HepG2 (cell line): ENCODE data around the gene LRIG1. TPM values are rescaled to one million over a fixed set of nuclear protein-coding genes. Genes with fewer than 3 reads are reported as not detected.

Source experiments
- ATAC-seq: fragments of 200-7000 bp; cut with Tn5 transposase; 3 replicates; pipeline ENCODE4 v1.9.1; 2020; ENCODE audit warnings: mild to moderate bottlenecking, moderate library complexity
- BruUV-seq: library from RNA; stranded (reverse); fragments of 400-500 nt; replicated peaks from 2 replicates; lab custom pipeline; 2021; lab: Mats Ljungman, UMichigan
- CTCF ChIA-PET: fragments of 300-600 bp; formaldehyde crosslinking; extraction: SDS; loops from one replicate; lab custom pipeline; 2021; ENCODE audit warnings: low total read pairs, inconsistent platforms, low intra/inter-chr PET ratio; lab: Yijun Ruan, JAX
- POLR2A ChIA-PET: fragments of 350-600 bp; sonication (Branson Sonifier 250); formaldehyde crosslinking; loops from one replicate; lab custom pipeline; 2020; ENCODE audit warnings: antibody characterized with exemption, inconsistent platforms; lab: Yijun Ruan, JAX
- DNase-seq: peaks from one replicate; pipeline ENCODE4 v3.0.0-alpha.2; 2015; ENCODE audit warnings: low spot score
- FAIRE-seq: peaks from 3 replicates; lab custom pipeline; 2011; peaks lifted over from hg19 to GRCh38; lab: Jason Lieb, UNC
- H2AFZ ChIP-seq: one replicate; pipeline ENCODE4 v1.6.1; 2011; ENCODE audit warnings: low read length, inconsistent platforms
- H3K27ac ChIP-seq: fragments of 300-600 bp; 3 replicates; pipeline ENCODE4 v1.8.0; 2011; ENCODE audit warnings: mixed run types, mild to moderate bottlenecking, mixed read lengths, low read length, inconsistent platforms; ENCODE audit not compliant: insufficient read depth; ENCODE audit errors: extremely low read length
- H3K27me3 ChIP-seq, 2 experiments: fragments of 200-600 bp in 1 of 2; 2 replicates in 1 of 2; 3 replicates in 1 of 2; pipeline versions ENCODE4 v1.6.0 to v1.8.0; 2011; ENCODE audit warnings: low read length in 2 of 2, mild to moderate bottlenecking in 2 of 2, moderate library complexity in 2 of 2, inconsistent platforms in 1 of 2; ENCODE audit not compliant: insufficient read depth in 2 of 2, control insufficient read depth in 1 of 2
- H3K36me3 ChIP-seq, 2 experiments: fragments of 200-600 bp in 1 of 2; replicated peaks in 1 of 2; 2 replicates in 1 of 2; 3 replicates in 1 of 2; pipeline versions ENCODE4 v1.5.1 to v1.8.0; 2011; ENCODE audit warnings: low read length in 2 of 2, inconsistent platforms in 1 of 2; ENCODE audit not compliant: insufficient read depth in 2 of 2, control insufficient read depth in 1 of 2
- H3K4me1 ChIP-seq: 2 replicates; pipeline ENCODE4 v1.5.1; 2012; ENCODE audit warnings: low read length, inconsistent platforms; ENCODE audit not compliant: insufficient read depth
- H3K4me2 ChIP-seq: 2 replicates; pipeline ENCODE4 v1.6.0; 2011; ENCODE audit warnings: low read depth, low read length, inconsistent platforms
- H3K4me3 ChIP-seq, 3 experiments: fragments of 200-600 bp in 1 of 3; sonication (generic), shearing (Covaris generic) in 1 of 3; replicated peaks in 1 of 3; 2 replicates each; pipeline ENCODE4 v1.5.1; 2011 to 2016; ENCODE audit warnings: low read length in 3 of 3, inconsistent platforms in 2 of 3, low read depth in 2 of 3, mild to moderate bottlenecking in 2 of 3, control low read depth in 1 of 3, mixed read lengths in 1 of 3; ENCODE audit not compliant: insufficient read depth in 1 of 3
- H3K79me2 ChIP-seq: one replicate; pipeline ENCODE4 v1.6.1; 2011; ENCODE audit warnings: low read length, inconsistent platforms; ENCODE audit not compliant: insufficient read depth
- H3K9ac ChIP-seq: 2 replicates; pipeline ENCODE4 v1.6.0; 2011; ENCODE audit warnings: mild to moderate bottlenecking, low read depth, low read length, inconsistent platforms; ENCODE audit not compliant: insufficient read depth
- H3K9me3 ChIP-seq: 2 replicates; pipeline ENCODE4 v1.5.1; 2012; ENCODE audit warnings: mild to moderate bottlenecking, low read length
- H4K20me1 ChIP-seq: 2 replicates; pipeline ENCODE4 v1.6.0; 2011; ENCODE audit warnings: inconsistent platforms, mild to moderate bottlenecking, low read length, moderate library complexity; ENCODE audit not compliant: insufficient read depth
- HMGXB4 ChIP-seq, 2 experiments: sonication (generic) in 1 of 2; formaldehyde crosslinking in 1 of 2; IDR thresholded peaks; 2 replicates each; pipeline versions ENCODE4 v1.4.0 to v1.6.1; 2018 to 2020; ENCODE audit warnings: missing genetic modification reagents in 2 of 2, borderline replicate concordance in 1 of 2, low read depth in 1 of 2, mild to moderate bottlenecking in 1 of 2, missing biosample characterization in 1 of 2
- HOXA9 ChIP-seq: sonication (generic); formaldehyde crosslinking; IDR thresholded peaks from 2 replicates; pipeline ENCODE4 v1.8.1; 2022; ENCODE audit warnings: missing genetic modification reagents, mild to moderate bottlenecking, moderate library complexity, borderline replicate concordance
- SMARCE1 ChIP-seq: fragments of 450-650 bp; IDR thresholded peaks from 2 replicates; pipeline ENCODE4 v1.6.1; 2017; ENCODE audit warnings: borderline replicate concordance
- ZNF260 ChIP-seq: sonication (generic); formaldehyde crosslinking; IDR thresholded peaks from 2 replicates; pipeline ENCODE4 v1.4.0; 2020; ENCODE audit warnings: missing genetic modification reagents, low read depth, mild to moderate bottlenecking, borderline replicate concordance
- ZNF432 ChIP-seq: sonication (generic); formaldehyde crosslinking; IDR thresholded peaks from 2 replicates; pipeline ENCODE4 v1.5.0; 2020; ENCODE audit warnings: missing genetic modification reagents, mild to moderate bottlenecking, borderline replicate concordance
- WGBS: methylation state at CpG from one replicate; pipeline ENCODE4 v1.1.6; 2017; ENCODE audit warnings: low lambda C conversion rate; 5-methylcytosine and 5-hydroxymethylcytosine counted together
- in situ Hi-C: cut with HindIII; loops from 2 replicates; pipeline ENCODE4 v1.10.0; 2017; ENCODE audit warnings: low pct_unique_long_range_greater_than_20kb; ENCODE audit not compliant: extremely low pct_ligation_motif_present
- intact Hi-C: fragments of 100-400 bp; cut with micrococcal nuclease; formaldehyde crosslinking; loops from one replicate; pipeline ENCODE4 v1.10.0; 2022; ENCODE audit not compliant: unreplicated experiment
- polyA plus RNA-seq, 8 experiments: library from polyadenylated mRNA; depleted of rRNA in 3 of 8; stranded (reverse) in 7 of 8; unstranded in 1 of 8; fragments of >200 nt; fragmentation: Illumina TruSeq in 4 of 8; extraction: Trizol in 4 of 8; gene quantifications; 2 replicates each; pipeline versions ENCODE4 v1.2.1 to v1.2.3, GENCODE V29; 2011 to 2016; ENCODE audit warnings: low read depth in 4 of 8, missing spikeins in 1 of 8, mixed read lengths in 1 of 8; ENCODE audit not compliant: insufficient read depth in 1 of 8
- total RNA-seq, 5 experiments: library from RNA; depleted of rRNA; stranded (reverse); fragments of >200 nt; fragmentation: Illumina TruSeq; extraction: Trizol; gene quantifications; 2 replicates each; pipeline ENCODE4 v1.2.3, GENCODE V29; 2016; ENCODE audit warnings: low read depth in 1 of 5

LRIG1 gene
- total and polyA plus RNA-seq, 2 of the 13 experiments (the other 11 are each of a cell fraction or from before 2014, with no cell fraction given) = 17.8 to 24.8 TPM

GRCh38 chr3:66409771-66410754 is 90.8 kb downstream of the LRIG1 start:
- FAIRE-seq (no peak), DNase-seq (no peak), ATAC-seq (no peak)
- H3K36me3 ChIP-seq = peaks cover 41 to 81% of the 10 kb centered on the region in 2 experiments
- H3K9me3 ChIP-seq = no peaks in the 10 kb centered on the region
- ChIA-PET POLR2A (interaction anchor here (1.0 to 1.3 kb wide), 2 partner anchors 72 to 399 kb away, joined by 3 read pairs; no protein-coding TSS in a partner anchor), CTCF (no interaction called here)
- H3K4me3 ChIP-seq = no peak overlapping the region
- BruUV-seq = no TSS peak
- no peaks in the 10 kb centered on the region for H4K20me1 ChIP-seq
- intact Hi-C loops = loop anchor here (5.0 kb wide), 1 partner anchor 72 kb away; no protein-coding TSS in a partner anchor
- H3K9ac ChIP-seq = no peak overlapping the region
- peaks cover 9% of the 10 kb centered on the region for H3K4me1 ChIP-seq
- WGBS = 96% methylated on average over 12 of the region's 24 CpGs
- H3K27me3 ChIP-seq = no peaks in the 10 kb centered on the region
- in situ Hi-C loops = loop anchor here (5.0 kb wide), 2 partner anchors 87 to 407 kb away; no protein-coding TSS in a partner anchor
- H3K4me2 ChIP-seq = no peak overlapping the region
- no peak overlapping the region for H2AFZ ChIP-seq
- no peak overlapping the region for H3K27ac ChIP-seq
- TF ChIP-seq ZNF432 (CRISPR knock-in tag) (no peak), ZNF260 (no peak), HMGXB4 (CRISPR knock-in tag; IDR thresholded peaks at IDR 0.05; ENCODE audit: borderline replicate concordance in 1 of 2, low read depth in 1 of 2) (no peak), HOXA9 (CRISPR knock-in tag) (no peak), SMARCE1 (no peak)
- H3K79me2 ChIP-seq = no peaks in the 10 kb centered on the region
